ENCODE data around the gene SIGLEC8. TPM values are rescaled to one million over a fixed set of nuclear protein-coding genes. Genes with fewer than 3 reads are reported as not detected.

Gene SIGLEC8
- total and polyA plus RNA-seq, 9 of the 15 experiments (the other 6 are each of a cell fraction or from before 2014, with no cell fraction given) = 0.04 to 0.65 (median 0.39) TPM

GRCh38 chr19:51441410-51442390 lies 16.6 kb downstream of the SIGLEC8 start (continued):
- TF ChIP-seq ELF1 (tag; IDR thresholded peaks at IDR 0.05) = peak; percentile 44; the same call in 1 of the 2 replicates
- no peak for TF ChIP-seq ZNF740 (CRISPR knock-in tag; IDR thresholded peaks at IDR 0.05)
- TF ChIP-seq ZNF740 (tag; IDR thresholded peaks at IDR 0.05) = no peak
- TF ChIP-seq NR2C2 (CRISPR knock-in tag; IDR thresholded peaks at IDR 0.05) = no peak
- peak; percentile 63; the same call in 1 of the 2 replicates for TF ChIP-seq NR2C2 (tag; IDR thresholded peaks at IDR 0.05)
- TF ChIP-seq IRF9 (tag; IDR thresholded peaks at IDR 0.05) = no peak
- TF ChIP-seq RCOR1 (IDR thresholded peaks at IDR 0.05; ENCODE audit: borderline replicate concordance in 1 of 2, low read depth in 2 of 2, low read length in 2 of 2) = peak in 1 of 2 experiments; percentile 62; a peak in 2 of 4 replicates
- no peak for TF ChIP-seq TEAD2 (tag; IDR thresholded peaks at IDR 0.05)
- TF ChIP-seq TSC22D4 (tag; IDR thresholded peaks at IDR 0.05) = no peak
- no peak for TF ChIP-seq ARNT (IDR thresholded peaks at IDR 0.05)
- no peak for TF ChIP-seq ELK1 (CRISPR knock-in tag; IDR thresholded peaks at IDR 0.05)
- TF ChIP-seq CBFA2T2 (conservative IDR thresholded peaks at IDR 0.05) = no peak
- no peak for TF ChIP-seq NCOA1 (IDR thresholded peaks at IDR 0.05; ENCODE audit: low read depth)
- peak in 1 of 2 experiments; percentile 52; a peak in 1 of 4 replicates for TF ChIP-seq ZNF318 (IDR thresholded peaks at IDR 0.05; ENCODE audit: borderline replicate concordance in 1 of 2, low read depth in 1 of 2)
- no peak for TF ChIP-seq FIP1L1 (IDR thresholded peaks at IDR 0.05; ENCODE audit: low read depth, low read length, poor library complexity, severe bottlenecking)

All from K562 (cell line).